Thyroid gland (tissue), 4 donors: ENCODE data around the gene PADI2. TPM values are rescaled to one million over a fixed set of nuclear protein-coding genes. Genes with fewer than 3 reads are reported as not detected.

Source experiments
- DNase-seq, 2 donors: peaks; one replicate each; pipeline ENCODE4 v3.0.0-alpha.2; 2019
- H3K27ac ChIP-seq, 3 donors: fragments of 200-600 bp; sonication (generic); 1 replicate in 2 of 3; 2 replicates in 1 of 3; pipeline ENCODE4 v1.5.1; 2016 to 2019; ENCODE audit warnings: mild to moderate bottlenecking in 1 of 3, moderate library complexity in 1 of 3
- H3K27me3 ChIP-seq: fragments of 200-600 bp; sonication (generic); one replicate; pipeline ENCODE4 v1.5.1; 2019
- H3K36me3 ChIP-seq, 2 donors: fragments of 200-600 bp; sonication (generic); one replicate each; pipeline ENCODE4 v1.5.1; 2016 to 2019
- H3K4me1 ChIP-seq, 2 donors: fragments of 200-600 bp; sonication (generic); one replicate each; pipeline ENCODE4 v1.5.1; 2017 to 2019
- H3K4me3 ChIP-seq, 3 donors: fragments of 200-600 bp; sonication (generic); replicated peaks in 1 of 3; 1 replicate in 2 of 3; 2 replicates in 1 of 3; pipeline ENCODE4 v1.5.1; 2016; ENCODE audit warnings: mild to moderate bottlenecking in 1 of 3
- H3K9me3 ChIP-seq: fragments of 200-600 bp; sonication (generic); one replicate; pipeline ENCODE4 v1.5.1; 2017
- CTCF ChIP-seq, 6 experiments: fragments of 200-600 bp in 3 of 6; fragments of 450-650 bp in 3 of 6; sonication (generic) in 3 of 6; IDR thresholded peaks; one replicate each; pipeline ENCODE4 v1.5.1; 2016 to 2019; ENCODE audit warnings: antibody characterized with exemption in 6 of 6, mild to moderate bottlenecking in 2 of 6, inconsistent platforms in 1 of 6, moderate library complexity in 1 of 6
- POLR2A ChIP-seq, 2 donors: fragments of 450-650 bp; IDR thresholded peaks; one replicate each; pipeline ENCODE4 v1.6.1; 2017; ENCODE audit warnings: antibody characterized with exemption in 2 of 2, mild to moderate bottlenecking in 2 of 2, moderate library complexity in 1 of 2
- WGBS, 2 donors: methylation state at CpG; one replicate each; pipeline ENCODE4 v1.1.5; 2017; 5-methylcytosine and 5-hydroxymethylcytosine counted together
- intact Hi-C: fragments of 100-400 bp; cut with DNase I; formaldehyde crosslinking; loops from one replicate; pipeline ENCODE4 v1.15.1; 2023
- total RNA-seq, 4 donors: library from RNA; depleted of rRNA; stranded (reverse); fragments of >200 nt; gene quantifications; one replicate each; pipeline ENCODE4 v1.2.3, GENCODE V29; 2016

The PADI2 gene
- total RNA-seq, 4 donors from 2014 or later, result 0.13 to 0.49 (median 0.38) TPM

GRCh38 chr1:17069452-17070162 is 49.6 kb downstream of the PADI2 start:
- intact Hi-C loops, result no loop called here
- no peak for DNase-seq
- H3K9me3 ChIP-seq, result no peaks in the 10 kb centered on the region
- no peaks in the 10 kb centered on the region for H3K36me3 ChIP-seq
- H3K4me1 ChIP-seq, result no peaks in the 10 kb centered on the region
- H3K27ac ChIP-seq, result no peak overlapping the region
- TF ChIP-seq POLR2A (IDR thresholded peaks at IDR 0.05) (no peak), CTCF (IDR thresholded peaks at IDR 0.05) (no peak)
- H3K4me3 ChIP-seq, result no peak overlapping the region
- 87 to 88% methylated on average over 5 of the region's 6 CpGs for WGBS, 2 donors
- no peaks in the 10 kb centered on the region for H3K27me3 ChIP-seq

- no peaks in the 10 kb centered on the region for H3K9me3 ChIP-seq
- H3K4me1 ChIP-seq, result no peaks in the 10 kb centered on the region
- intact Hi-C loops, result no loop called here
- WGBS, 2 donors, result 67 to 74% methylated on average over 11 to 12 of the region's 12 CpGs
- DNase-seq, result no peak
- no peak for TF ChIP-seq CTCF (IDR thresholded peaks at IDR 0.05)
- TF ChIP-seq POLR2A (IDR thresholded peaks at IDR 0.05), result no peak
- H3K27ac ChIP-seq, result no peak overlapping the region
- H3K27me3 ChIP-seq, result no peaks in the 10 kb centered on the region
- H3K36me3 ChIP-seq, result no peaks in the 10 kb centered on the region
- no peak overlapping the region for H3K4me3 ChIP-seq
These were observed 50.5 kb downstream of the PADI2 start for GRCh38 chr1:17068789-17069188.

- TF ChIP-seq POLR2A (IDR thresholded peaks at IDR 0.05) (no peak), CTCF (IDR thresholded peaks at IDR 0.05) (no peak)
- Histone ChIP-seq H3K4me3 (no peak overlapping the region), H3K36me3 (no peaks in the 10 kb centered on the region), H3K4me1 (no peaks in the 10 kb centered on the region), H3K27me3 (no peaks in the 10 kb centered on the region), H3K9me3 (no peaks in the 10 kb centered on the region), H3K27ac (no peak overlapping the region)
- WGBS, 2 donors, result 75 to 86% methylated on average over 10 of the region's 10 CpGs
- intact Hi-C loops, result no loop called here
- no peak for DNase-seq
These were observed 51.6 kb downstream of the PADI2 start for GRCh38 chr1:17067465-17068240.

- no peaks in the 10 kb centered on the region for H3K4me1 ChIP-seq
- TF ChIP-seq POLR2A (IDR thresholded peaks at IDR 0.05) (no peak), CTCF (IDR thresholded peaks at IDR 0.05) (no peak)
- H3K9me3 ChIP-seq, result no peaks in the 10 kb centered on the region
- no peak overlapping the region for H3K4me3 ChIP-seq
- intact Hi-C loops, result no loop called here
- no peaks in the 10 kb centered on the region for H3K36me3 ChIP-seq
- H3K27ac ChIP-seq, result no peak overlapping the region
- H3K27me3 ChIP-seq, result no peaks in the 10 kb centered on the region
- DNase-seq, result no peak
- WGBS, 2 donors, result 82 to 88% methylated on average over 3 of the region's 3 CpGs
These were observed 52.2 kb downstream of the PADI2 start for GRCh38 chr1:17067069-17067426.
